Common myeloid progenitor, CD34-positive (primary cell): Measurements from ENCODE around the gene PFKFB4.
A peak's percentile ranks its signal among the peaks of the same experiment; 100 is the strongest.

ENCODE experiments used
- CTCF ChIA-PET: fragments of 350-600 bp; sonication (Branson Sonifier 250); formaldehyde crosslinking; loops from one replicate; lab custom pipeline; 2021; ENCODE audit warnings: antibody characterized with exemption; lab: Charles Lee
- POLR2A ChIA-PET: fragments of 350-600 bp; sonication (Branson Sonifier 250); formaldehyde crosslinking; loops from one replicate; lab custom pipeline; 2021; ENCODE audit warnings: antibody characterized with exemption; lab: Charles Lee
- DNase-seq, 3 donors: peaks; one replicate each; pipeline versions ENCODE4 v3.0.0 to v3.0.0-alpha.2; 2013
- H3K27ac ChIP-seq, 2 experiments: 1 replicate in 1 of 2; 2 replicates in 1 of 2; pipeline ENCODE4 v1.7.0; 2013; ENCODE audit warnings: inconsistent platforms in 2 of 2, low read length in 2 of 2, mild to moderate bottlenecking in 2 of 2, low read depth in 1 of 2, moderate library complexity in 1 of 2; ENCODE audit not compliant: severe bottlenecking in 2 of 2, insufficient read depth in 1 of 2, poor library complexity in 1 of 2
- H3K27me3 ChIP-seq, 5 experiments: replicated peaks in 2 of 5; 1 replicate in 3 of 5; 2 replicates in 2 of 5; pipeline versions ENCODE4 v1.6.1 to v1.7.0; 2013; ENCODE audit warnings: low read length in 4 of 5, mild to moderate bottlenecking in 2 of 5, moderate library complexity in 2 of 5, inconsistent platforms in 1 of 5; ENCODE audit not compliant: insufficient read depth in 5 of 5, control insufficient read depth in 4 of 5
- H3K36me3 ChIP-seq, 4 experiments: 1 replicate in 2 of 4; 2 replicates in 2 of 4; pipeline versions ENCODE4 v1.6.1 to v1.7.0; 2013; ENCODE audit warnings: low read length in 3 of 4, control low read depth in 1 of 4, mild to moderate bottlenecking in 1 of 4; ENCODE audit not compliant: control insufficient read depth in 4 of 4, insufficient read depth in 4 of 4
- H3K4me1 ChIP-seq, 4 experiments: 1 replicate in 3 of 4; 2 replicates in 1 of 4; pipeline versions ENCODE4 v1.6.1 to v1.7.1; 2013; ENCODE audit warnings: low read length in 3 of 4, mild to moderate bottlenecking in 3 of 4, control low read depth in 1 of 4, inconsistent platforms in 1 of 4, moderate library complexity in 1 of 4; ENCODE audit not compliant: control insufficient read depth in 4 of 4, insufficient read depth in 4 of 4; ENCODE audit errors: control extremely low read depth in 1 of 4
- H3K4me3 ChIP-seq, 7 experiments: 1 replicate in 4 of 7; 2 replicates in 3 of 7; pipeline versions ENCODE4 v1.5.1 to v1.7.0; 2013; ENCODE audit warnings: mild to moderate bottlenecking in 7 of 7, low read length in 6 of 7, moderate library complexity in 6 of 7, inconsistent platforms in 2 of 7, low read depth in 2 of 7, control low read depth in 1 of 7; ENCODE audit not compliant: insufficient read depth in 4 of 7, control insufficient read depth in 1 of 7; ENCODE audit errors: extremely low read depth in 1 of 7
- H3K9me3 ChIP-seq, 5 experiments: 1 replicate in 4 of 5; 2 replicates in 1 of 5; pipeline versions ENCODE4 v1.6.1 to v1.7.1; 2013; ENCODE audit warnings: low read length in 4 of 5, mild to moderate bottlenecking in 2 of 5, inconsistent platforms in 1 of 5, low read depth in 1 of 5, moderate library complexity in 1 of 5; ENCODE audit not compliant: control insufficient read depth in 4 of 5, insufficient read depth in 2 of 5; ENCODE audit errors: control extremely low read depth in 1 of 5
- WGBS: methylation state at CpG from one replicate; pipeline ENCODE4 v1.1.5; 2013; ENCODE audit not compliant: insufficient coverage; 5-methylcytosine and 5-hydroxymethylcytosine counted together

PFKFB4 gene

DNA sequence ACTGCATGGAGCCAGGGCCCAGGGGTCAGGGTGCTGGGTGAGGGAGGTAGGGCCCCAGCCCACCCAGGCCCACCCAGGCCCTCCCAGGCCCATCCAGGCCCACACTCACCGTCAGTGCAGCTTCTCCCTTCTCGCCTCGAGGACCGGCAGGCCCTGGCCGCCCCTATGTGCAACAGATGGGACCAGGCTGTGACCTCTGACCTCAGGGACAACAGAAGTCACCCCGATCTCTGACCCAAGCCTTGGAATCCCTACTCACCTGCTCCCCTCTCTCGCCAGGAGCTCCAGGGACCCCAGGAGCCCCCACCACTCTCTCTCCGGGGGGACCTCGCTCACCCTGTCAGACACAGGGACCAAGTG lies 9.8 kb upstream of the PFKFB4 start:
- Histone ChIP-seq H3K4me1 (peaks cover 0 to 20% (median 5%) of the 10 kb centered on the region in 4 experiments), H3K27ac (no peak overlapping the region), H3K9me3 (no peaks in the 10 kb centered on the region), H3K4me3 (no peak overlapping the region), H3K36me3 (no peaks in the 10 kb centered on the region), H3K27me3 (no peaks in the 10 kb centered on the region)
- DNase-seq, result no peak
- ChIA-PET POLR2A (no interaction called here), CTCF (no interaction called here)
- WGBS, result 98% methylated on average over 5 of the region's 9 CpGs

DNA sequence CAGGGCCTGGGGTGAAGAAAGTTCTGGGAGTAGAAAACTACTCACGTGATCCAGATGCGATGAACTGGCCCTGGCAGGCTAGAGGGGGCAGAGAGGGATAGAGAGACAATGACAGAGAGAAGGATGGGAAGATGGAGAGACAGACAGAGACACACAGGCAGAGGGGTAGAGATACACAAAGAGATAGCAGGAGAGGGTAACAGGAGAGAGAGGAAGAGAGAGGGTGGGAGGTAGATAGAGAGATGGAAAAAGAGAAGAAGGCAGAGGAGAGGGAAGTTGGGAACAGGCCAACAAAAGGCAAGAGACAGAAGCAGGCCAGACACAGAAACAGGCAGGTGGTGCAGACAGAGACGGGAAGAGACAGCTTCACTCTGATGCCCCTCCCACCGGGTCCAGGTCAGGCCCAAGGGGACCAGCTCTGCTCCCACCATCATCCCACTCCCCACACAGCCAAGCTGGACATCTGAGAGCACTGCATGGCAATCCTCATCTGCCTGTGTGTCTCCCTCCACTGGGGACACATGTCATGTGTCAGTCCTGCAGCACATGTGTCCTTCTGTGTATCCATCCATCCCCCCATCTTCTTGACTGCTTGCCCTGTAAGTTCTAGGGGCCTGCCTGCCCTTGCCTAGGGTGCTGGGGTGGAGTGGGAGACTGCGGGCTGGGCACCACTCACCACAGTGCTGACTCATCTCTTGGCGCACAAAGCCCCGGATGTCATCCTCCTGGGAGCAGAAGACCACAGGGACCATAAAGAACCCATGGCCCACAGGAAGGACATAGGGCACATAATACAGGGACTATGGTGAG lies 9.2 kb upstream of the PFKFB4 start:
- H3K27me3 ChIP-seq, result no peaks in the 10 kb centered on the region
- H3K9me3 ChIP-seq, result no peaks in the 10 kb centered on the region
- 64% methylated on average over 5 of the region's 7 CpGs for WGBS
- peaks cover 0 to 26% (median 10%) of the 10 kb centered on the region in 4 experiments for H3K4me1 ChIP-seq
- no peak overlapping the region for H3K27ac ChIP-seq
- DNase-seq, result peak in 2 of 3 donors; percentile 37 to 46
- CTCF ChIA-PET, result no interaction called here
- no peaks in the 10 kb centered on the region for H3K36me3 ChIP-seq
- H3K4me3 ChIP-seq, result no peak overlapping the region
- POLR2A ChIA-PET, result interaction anchor here (0.7 kb wide), 1 partner anchor 277 kb away, joined by 3 read pairs; no protein-coding TSS in a partner anchor

DNA sequence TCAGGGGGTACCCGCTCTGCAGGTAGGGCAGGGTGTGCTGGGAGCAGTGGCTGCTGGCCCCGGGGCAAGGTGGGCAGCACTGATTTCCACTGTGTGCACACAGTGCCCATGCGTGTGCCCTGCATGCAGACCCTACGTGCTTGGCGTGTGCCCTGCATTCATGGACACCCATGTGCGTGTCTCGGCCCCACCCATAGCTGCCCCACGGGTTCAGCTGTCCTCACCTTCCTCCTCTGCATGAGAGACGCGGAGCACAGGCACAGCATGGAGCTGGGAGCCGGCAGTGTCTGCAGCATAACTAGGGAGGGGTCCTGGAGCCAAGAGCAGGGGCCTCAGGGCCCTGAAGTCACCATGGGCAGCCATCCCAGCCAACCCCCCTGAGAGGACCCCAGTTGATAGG lies 8.6 kb upstream of the PFKFB4 start:
- no peak overlapping the region for H3K27ac ChIP-seq
- H3K9me3 ChIP-seq, result no peaks in the 10 kb centered on the region
- no peak for DNase-seq
- H3K4me3 ChIP-seq, result no peak overlapping the region
- POLR2A ChIA-PET, result interaction anchor here (0.7 kb wide), 1 partner anchor 277 kb away, joined by 3 read pairs; no protein-coding TSS in a partner anchor
- H3K27me3 ChIP-seq, result no peaks in the 10 kb centered on the region
- H3K4me1 ChIP-seq, result peaks cover 4 to 32% (median 17%) of the 10 kb centered on the region in 4 experiments
- H3K36me3 ChIP-seq, result no peaks in the 10 kb centered on the region
- CTCF ChIA-PET, result no interaction called here
- WGBS, result 98% methylated on average over 11 of the region's 11 CpGs

DNA sequence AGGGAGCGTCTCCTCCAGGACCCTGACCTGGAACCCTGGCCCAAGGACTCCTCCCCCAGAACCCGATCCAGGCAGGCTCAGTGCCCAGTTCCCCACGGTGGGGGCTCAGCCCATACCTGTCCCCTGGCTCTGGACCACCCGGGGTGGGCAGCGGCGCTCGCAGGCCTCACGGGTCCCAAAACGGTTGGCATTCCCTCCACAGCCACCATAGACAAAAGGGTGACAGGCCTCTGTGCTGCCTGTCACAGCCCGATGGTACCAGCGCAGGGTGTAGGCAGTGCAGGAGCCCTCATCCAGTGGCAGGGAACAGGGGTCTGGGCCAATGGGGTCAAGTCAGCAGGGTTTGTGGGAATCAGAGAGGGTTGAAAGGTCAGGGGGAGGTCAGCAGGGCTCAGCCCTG lies 8.1 kb upstream of the PFKFB4 start:
- H3K27ac ChIP-seq, result no peak overlapping the region
- H3K4me1 ChIP-seq, result peaks cover 4 to 37% (median 21%) of the 10 kb centered on the region in 4 experiments
- 100% methylated on average over 9 of the region's 11 CpGs for WGBS
- no peaks in the 10 kb centered on the region for H3K27me3 ChIP-seq
- ChIA-PET CTCF (interaction anchor here (1.8 kb wide), 1 partner anchor 16 kb away, joined by 6 read pairs; no protein-coding TSS in a partner anchor), POLR2A (no interaction called here)
- H3K4me3 ChIP-seq, result no peak overlapping the region
- H3K36me3 ChIP-seq, result no peaks in the 10 kb centered on the region
- H3K9me3 ChIP-seq, result no peaks in the 10 kb centered on the region
- DNase-seq, result no peak

DNA sequence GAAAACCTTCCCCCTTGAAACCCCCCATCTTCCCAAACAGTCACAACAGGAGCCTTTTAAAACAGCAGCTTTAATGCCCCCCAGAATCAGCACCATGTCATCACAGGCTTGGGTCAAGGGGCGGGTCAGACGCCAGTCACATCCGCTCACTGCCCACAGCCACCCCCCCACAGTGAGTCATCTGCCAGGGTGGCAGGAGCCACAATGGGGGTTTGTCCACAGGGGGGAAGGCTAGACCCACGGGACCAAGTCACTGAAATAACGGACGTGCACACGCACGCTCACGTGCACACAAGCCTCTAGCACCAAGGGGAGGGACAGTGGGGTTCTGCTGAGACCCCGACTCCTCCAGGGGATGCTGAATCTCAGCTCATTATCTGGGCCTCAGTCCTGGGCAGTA lies 7.4 kb upstream of the PFKFB4 start:
- ChIA-PET POLR2A (interaction anchor here (0.6 kb wide), 1 partner anchor 118 kb away, joined by 3 read pairs; no protein-coding TSS in a partner anchor), CTCF (interaction anchor here (0.6 to 1.8 kb wide), 3 partner anchors 15 to 173 kb away, joined by 3 to 6 read pairs (median 3); no protein-coding TSS in a partner anchor)
- peak; percentile 26 to 75 (median 72) for DNase-seq
- Histone ChIP-seq H3K9me3 (no peaks in the 10 kb centered on the region), H3K4me3 (no peak overlapping the region), H3K36me3 (no peaks in the 10 kb centered on the region), H3K27me3 (no peaks in the 10 kb centered on the region), H3K4me1 (peaks cover 4 to 44% (median 21%) of the 10 kb centered on the region in 4 experiments), H3K27ac (no peak overlapping the region)
- WGBS, result 84% methylated on average over 8 of the region's 10 CpGs

DNA sequence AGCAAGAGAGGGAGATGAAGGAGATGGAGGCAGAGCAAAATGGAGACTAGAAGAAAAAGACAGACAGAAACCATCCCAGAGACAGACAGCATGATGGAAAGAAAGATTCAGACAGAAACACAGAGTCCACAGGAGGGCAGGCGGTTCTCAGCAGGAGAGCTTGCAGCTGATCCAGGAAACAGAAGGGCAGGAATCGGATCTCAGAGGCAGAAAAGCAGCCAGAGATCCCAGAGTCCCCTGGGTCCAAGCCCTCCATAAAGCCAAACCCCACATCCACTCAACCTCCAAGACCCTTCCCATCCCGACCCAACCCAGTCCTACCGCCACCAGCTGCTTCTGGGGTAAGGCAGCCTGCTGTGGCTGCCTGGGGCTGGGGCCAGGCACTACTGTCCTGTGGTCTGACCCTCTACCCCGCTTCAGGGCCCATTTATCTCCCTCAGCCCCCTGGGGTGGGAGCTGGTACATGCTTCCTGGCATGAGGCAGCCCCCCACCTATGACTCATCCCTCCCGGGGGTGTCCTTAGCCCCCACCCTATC lies 6.8 kb upstream of the PFKFB4 start, which contains the start of gene UCN2:
Gene UCN2, minus strand, starts transcription at position 400 of the 537 bp plus-strand sequence. CDS start 657 bp downstream, outside the sequence.
- Histone ChIP-seq H3K4me3 (no peak within 1 kb of the TSS), H3K4me1 (peaks cover 4 to 50% (median 24%) of the 10 kb centered on the region in 4 experiments), H3K27me3 (no peaks in the 10 kb centered on the region), H3K9me3 (no peaks in the 10 kb centered on the region), H3K27ac (no peak within 1 kb of the TSS), H3K36me3 (no peaks in the 10 kb centered on the region)
- CTCF ChIA-PET, result interaction anchor here (1.3 to 1.8 kb wide), 2 partner anchors 14 to 94 kb away, joined by 3 to 6 read pairs; no protein-coding TSS in a partner anchor
- 95% methylated on average over 2 of the region's 6 CpGs for WGBS
- POLR2A ChIA-PET, result no interaction called here
- no peak for DNase-seq
